HG03354 (cell line): ENCODE measurements around the gene EAPP.
"Not testable (repeated sequence)": the region's sequence is repeated elsewhere in the genome, so short reads cannot be mapped to it uniquely, and the experiment has no call there.

ENCODE experiments used
- ATAC-seq: cut with Tn5 transposase; IDR thresholded peaks from one replicate; pipeline ENCODE4 v1.9.1; 2021; ENCODE audit warnings: mild to moderate bottlenecking; ENCODE audit not compliant: unreplicated experiment, poor library complexity, severe bottlenecking

The EAPP gene, protein sequence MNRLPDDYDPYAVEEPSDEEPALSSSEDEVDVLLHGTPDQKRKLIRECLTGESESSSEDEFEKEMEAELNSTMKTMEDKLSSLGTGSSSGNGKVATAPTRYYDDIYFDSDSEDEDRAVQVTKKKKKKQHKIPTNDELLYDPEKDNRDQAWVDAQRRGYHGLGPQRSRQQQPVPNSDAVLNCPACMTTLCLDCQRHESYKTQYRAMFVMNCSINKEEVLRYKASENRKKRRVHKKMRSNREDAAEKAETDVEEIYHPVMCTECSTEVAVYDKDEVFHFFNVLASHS

GRCh38 chr14:34539407-34540180 is at the start of gene EAPP:
EAPP (minus strand) TSS chr14:34539701; CDS start chr14:34539628, 73 bp downstream.
- peak; percentile 100 for ATAC-seq

- ATAC-seq = no peak
Observed at GRCh38 chr14:34583525-34583924, 44.0 kb upstream of the EAPP start.

GRCh38 chr14:34582117-34582680 is 42.7 kb upstream of the EAPP start:
- ATAC-seq = no peak

DNA sequence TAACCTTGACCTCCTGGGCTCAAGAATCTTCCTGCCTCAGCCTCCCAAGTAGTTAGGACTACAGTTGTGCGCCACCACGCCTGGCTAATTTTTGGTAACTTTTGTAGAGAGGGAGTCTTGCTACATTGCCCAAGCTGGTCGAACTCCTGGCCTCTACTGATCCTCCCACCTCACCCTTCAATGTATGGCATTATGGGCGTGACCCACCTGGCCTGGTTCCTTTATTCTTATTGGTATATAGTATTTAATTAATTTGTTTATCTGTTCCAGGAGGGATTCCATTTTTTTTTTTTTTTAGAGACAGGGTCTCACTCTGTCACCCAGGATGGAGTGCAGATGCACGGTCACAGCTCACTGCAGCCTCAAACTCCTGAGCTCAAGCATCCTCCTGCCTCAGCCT is 40.9 kb upstream of the EAPP start:
- ATAC-seq = no peak

- no peak for ATAC-seq
Observed at GRCh38 chr14:34571771-34572170, 32.3 kb upstream of the EAPP start.

GRCh38 chr14:34569750-34570149 is 30.2 kb upstream of the EAPP start:
- no peak for ATAC-seq

- no peak for ATAC-seq
Observed at GRCh38 chr14:34568803-34569202, 29.3 kb upstream of the EAPP start.

- no peak for ATAC-seq
Observed at GRCh38 chr14:34562776-34563150, 23.3 kb upstream of the EAPP start.

DNA sequence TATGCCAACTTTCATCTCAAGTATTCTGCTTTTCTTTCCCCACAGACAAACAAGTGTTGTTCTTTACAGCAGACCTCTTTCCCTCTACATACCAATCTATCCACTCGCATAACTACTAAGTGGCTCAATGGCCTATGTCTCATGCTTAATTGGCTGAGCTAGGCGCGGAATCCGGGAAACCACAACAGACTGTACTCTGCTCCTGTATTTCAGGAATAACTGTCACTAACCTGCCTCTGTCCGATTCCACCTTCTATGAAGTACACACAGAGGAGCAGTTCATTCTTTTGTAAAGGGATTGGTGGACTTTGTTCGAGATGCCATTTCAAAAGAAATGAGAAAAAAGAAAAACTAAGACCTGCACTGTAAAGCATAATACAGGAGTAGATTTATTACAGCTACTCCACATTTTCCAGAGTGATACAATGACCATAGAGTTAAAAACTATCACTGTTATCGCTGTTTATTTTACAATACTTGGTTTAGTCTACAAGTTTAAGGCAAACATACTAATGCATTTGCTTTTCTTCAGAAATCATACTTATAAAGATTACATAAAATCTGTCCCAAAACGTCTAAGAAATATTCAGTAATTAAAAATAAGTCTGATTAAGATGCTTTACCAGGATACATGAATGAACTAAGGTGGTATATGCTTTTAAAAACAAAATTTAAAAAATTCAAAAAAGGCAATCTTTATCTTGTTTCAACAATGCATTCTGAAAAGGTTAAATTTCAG is 22.7 kb upstream of the EAPP start:
- not testable (repeated sequence) for ATAC-seq

DNA sequence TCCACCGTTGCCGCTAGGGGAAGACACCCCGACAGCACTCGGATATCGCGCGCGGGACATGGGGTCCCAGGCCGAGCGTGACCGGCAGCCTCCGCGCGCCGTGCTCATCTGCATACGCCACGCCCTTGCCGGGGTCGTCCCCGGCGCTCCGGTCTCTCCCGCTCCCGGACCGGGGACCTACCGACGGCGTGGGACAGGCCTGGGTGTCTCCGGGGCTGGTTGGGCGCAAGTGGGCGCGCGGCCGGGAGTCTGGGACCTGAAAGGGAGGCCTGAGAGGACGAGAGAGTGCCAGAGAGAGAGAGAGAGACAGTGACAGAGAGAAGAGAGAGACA is 17.0 kb upstream of the EAPP start:
- peak; percentile 45 for ATAC-seq

DNA sequence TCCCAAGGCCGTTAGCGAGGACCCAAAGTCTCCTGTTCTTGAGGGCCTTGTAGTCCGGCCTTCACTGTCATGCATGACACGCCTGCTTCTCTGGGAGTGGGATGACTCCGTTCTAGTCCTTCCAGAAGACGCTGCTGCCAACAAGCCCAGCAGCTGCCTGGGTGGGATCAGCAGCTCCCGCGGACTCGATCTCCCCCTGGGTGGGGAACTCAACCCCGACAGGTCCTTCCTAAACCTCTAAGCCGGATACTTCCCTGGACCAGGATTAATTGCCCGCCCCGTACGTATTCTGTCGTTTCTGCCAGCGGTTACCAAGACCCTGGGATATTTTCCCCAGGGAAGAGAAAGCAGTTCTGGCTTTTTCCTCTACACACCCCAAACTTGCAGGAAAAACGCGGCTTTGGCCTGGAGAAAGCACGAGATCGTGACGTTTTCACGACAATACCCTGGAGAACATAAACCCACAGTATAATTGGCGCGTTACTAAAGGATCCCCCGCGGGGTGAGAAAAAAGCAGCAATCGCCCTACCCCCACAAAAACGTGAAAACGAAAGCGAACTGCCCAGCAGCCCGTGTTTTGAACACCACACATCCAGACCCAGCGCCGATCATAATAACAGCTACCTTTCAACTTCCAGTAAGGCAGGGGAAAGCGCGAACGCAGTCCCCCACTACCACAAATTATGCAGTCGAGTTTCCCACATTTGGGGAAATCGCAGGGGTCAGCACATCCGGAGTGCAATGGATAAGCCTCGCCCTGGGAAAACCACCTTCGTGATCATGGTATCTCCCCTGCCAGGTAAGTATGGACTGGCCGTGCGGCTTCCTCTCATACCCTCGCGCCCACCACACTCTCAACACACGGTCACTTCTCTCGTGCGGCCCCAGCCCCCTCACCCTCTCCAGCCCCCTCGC is 16.3 kb upstream of the EAPP start:
- ATAC-seq = peak; percentile 84

GRCh38 chr14:34554540-34555250 is 15.2 kb upstream of the EAPP start:
- no peak for ATAC-seq

DNA sequence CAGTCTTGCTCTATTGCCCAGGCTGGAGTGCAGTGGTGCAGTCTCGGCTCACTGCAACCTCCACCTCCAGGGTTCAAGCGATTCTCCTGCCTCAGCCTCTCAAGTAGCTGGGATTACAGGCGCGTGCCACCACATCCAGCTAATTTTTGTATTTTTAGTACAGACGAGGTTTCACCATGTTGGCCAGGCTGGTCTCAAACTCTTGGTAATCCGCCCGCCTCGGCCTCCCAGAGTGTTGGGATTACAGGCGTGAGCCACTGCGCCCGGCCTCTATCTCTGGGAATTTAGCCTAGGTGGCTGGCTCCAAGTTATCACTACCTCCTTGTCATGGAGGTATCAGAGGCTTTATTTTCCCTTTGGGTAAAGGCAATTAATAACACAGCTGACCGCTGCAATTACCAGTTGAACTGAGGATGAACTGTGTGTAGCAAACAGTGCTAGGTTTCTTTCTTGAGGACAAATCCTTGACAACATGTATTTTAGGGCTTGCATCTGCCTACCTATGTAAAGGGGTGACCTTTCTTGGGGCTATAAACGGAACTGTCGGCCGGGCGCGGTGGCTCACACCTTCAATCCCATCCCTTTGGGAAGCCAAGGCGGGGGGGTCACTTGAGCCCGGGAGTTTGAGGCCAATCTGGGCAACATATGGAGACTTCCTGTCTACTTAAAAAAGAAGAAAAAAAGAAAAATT is 9.9 kb upstream of the EAPP start:
- ATAC-seq = not testable (repeated sequence)

- ATAC-seq = no peak
Observed at GRCh38 chr14:34548472-34548981, 9.0 kb upstream of the EAPP start.

DNA sequence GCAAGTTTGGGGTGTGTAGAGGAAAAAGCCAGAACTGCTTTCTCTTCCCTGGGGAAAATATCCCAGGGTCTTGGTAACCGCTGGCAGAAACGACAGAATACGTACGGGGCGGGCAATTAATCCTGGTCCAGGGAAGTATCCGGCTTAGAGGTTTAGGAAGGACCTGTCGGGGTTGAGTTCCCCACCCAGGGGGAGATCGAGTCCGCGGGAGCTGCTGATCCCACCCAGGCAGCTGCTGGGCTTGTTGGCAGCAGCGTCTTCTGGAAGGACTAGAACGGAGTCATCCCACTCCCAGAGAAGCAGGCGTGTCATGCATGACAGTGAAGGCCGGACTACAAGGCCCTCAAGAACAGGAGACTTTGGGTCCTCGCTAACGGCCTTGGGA is 7.6 kb upstream of the EAPP start:
- ATAC-seq = peak; percentile 48

DNA sequence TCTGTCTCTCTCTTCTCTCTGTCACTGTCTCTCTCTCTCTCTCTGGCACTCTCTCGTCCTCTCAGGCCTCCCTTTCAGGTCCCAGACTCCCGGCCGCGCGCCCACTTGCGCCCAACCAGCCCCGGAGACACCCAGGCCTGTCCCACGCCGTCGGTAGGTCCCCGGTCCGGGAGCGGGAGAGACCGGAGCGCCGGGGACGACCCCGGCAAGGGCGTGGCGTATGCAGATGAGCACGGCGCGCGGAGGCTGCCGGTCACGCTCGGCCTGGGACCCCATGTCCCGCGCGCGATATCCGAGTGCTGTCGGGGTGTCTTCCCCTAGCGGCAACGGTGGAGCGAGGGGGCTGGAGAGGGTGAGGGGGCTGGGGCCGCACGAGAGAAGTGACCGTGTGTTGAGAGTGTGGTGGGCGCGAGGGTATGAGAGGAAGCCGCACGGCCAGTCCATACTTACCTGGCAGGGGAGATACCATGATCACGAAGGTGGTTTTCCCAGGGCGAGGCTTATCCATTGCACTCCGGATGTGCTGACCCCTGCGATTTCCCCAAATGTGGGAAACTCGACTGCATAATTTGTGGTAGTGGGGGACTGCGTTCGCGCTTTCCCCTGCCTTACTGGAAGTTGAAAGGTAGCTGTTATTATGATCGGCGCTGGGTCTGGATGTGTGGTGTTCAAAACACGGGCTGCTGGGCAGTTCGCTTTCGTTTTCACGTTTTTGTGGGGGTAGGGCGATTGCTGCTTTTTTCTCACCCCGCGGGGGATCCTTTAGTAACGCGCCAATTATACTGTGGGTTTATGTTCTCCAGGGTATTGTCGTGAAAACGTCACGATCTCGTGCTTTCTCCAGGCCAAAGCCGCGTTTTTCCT is 7.0 kb upstream of the EAPP start:
- peak; percentile 80 for ATAC-seq
